ENCODE data around the gene CD82. TPM values are rescaled to one million over a fixed set of nuclear protein-coding genes. Genes with fewer than 3 reads are reported as not detected.
"Not testable (repeated sequence)": the region's sequence is repeated elsewhere in the genome, so short reads cannot be mapped to it uniquely, and the experiment has no call there.

CD82 gene
- polyA plus RNA-seq, 1 of the 3 experiments (the other 2 are of a cell fraction): 39.2 TPM

DNA sequence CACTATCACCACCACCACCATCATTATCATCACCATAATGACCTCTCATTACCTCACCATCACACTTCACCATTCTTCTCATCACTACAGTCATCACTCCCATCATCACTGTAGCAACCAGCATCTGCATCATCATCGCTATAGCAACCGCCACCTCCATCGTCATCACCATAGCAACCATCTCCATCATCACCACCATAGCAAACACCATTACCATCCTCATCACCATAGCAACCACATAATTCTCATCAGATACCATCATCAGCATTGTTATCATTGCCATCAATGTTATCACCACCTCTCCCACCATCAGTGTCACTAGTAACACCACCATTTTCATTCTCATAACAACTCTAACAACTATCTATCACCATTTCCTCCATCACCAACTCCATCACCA, 23.1 kb upstream of the CD82 start:
- H3K27ac ChIP-seq (ENCODE audit: low read depth in 2 of 2, low read length in 1 of 2): no peak overlapping the region
- no peaks in the 10 kb centered on the region for H3K9me3 ChIP-seq
- H3F3A ChIP-seq (replicated peaks; ENCODE audit: insufficient read depth): no peaks in the 10 kb centered on the region
- H3K27me3 ChIP-seq (ENCODE audit: insufficient read depth): no peaks in the 10 kb centered on the region
- DNase-seq: no peak
- H2AFZ ChIP-seq (ENCODE audit: low read depth): no peak overlapping the region
- no peak overlapping the region for H3K4me3 ChIP-seq (ENCODE audit: low read depth in 2 of 2, low read length in 1 of 2)
- H3K4me1 ChIP-seq (ENCODE audit: control insufficient read depth in 1 of 2, insufficient read depth in 2 of 2, low read depth in 1 of 2, low read length in 1 of 2): peaks cover 0 to 2% of the 10 kb centered on the region in 2 experiments; a peak in 1 of 4 replicates
- H3K9me2 ChIP-seq: no peaks in the 10 kb centered on the region
- no peaks in the 10 kb centered on the region for H3K36me3 ChIP-seq (replicated peaks in 1 of 2; ENCODE audit: control insufficient read depth in 1 of 2, insufficient read depth in 2 of 2, low read length in 1 of 2)
- 86% methylated on average over 3 of the region's 3 CpGs for WGBS (ENCODE audit: low lambda C conversion rate)
- no peak overlapping the region for H3K9ac ChIP-seq
- ChIA-PET POLR2A (no interaction called here), CTCF (interaction anchor here (0.7 to 11.7 kb wide), 4 partner anchors 21 to 433 kb away, joined by 3 to 148 read pairs (median 4); no protein-coding TSS in a partner anchor)
- no peak for TF ChIP-seq MXI1 (IDR thresholded peaks at IDR 0.05; ENCODE audit: low read depth, low read length)
- TF ChIP-seq SIN3A (IDR thresholded peaks at IDR 0.05; ENCODE audit: borderline replicate concordance, low read depth, low read length): no peak
- no peak for TF ChIP-seq NFIC (IDR thresholded peaks at IDR 0.05; ENCODE audit: borderline replicate concordance)
- TF ChIP-seq, protein P1, sequence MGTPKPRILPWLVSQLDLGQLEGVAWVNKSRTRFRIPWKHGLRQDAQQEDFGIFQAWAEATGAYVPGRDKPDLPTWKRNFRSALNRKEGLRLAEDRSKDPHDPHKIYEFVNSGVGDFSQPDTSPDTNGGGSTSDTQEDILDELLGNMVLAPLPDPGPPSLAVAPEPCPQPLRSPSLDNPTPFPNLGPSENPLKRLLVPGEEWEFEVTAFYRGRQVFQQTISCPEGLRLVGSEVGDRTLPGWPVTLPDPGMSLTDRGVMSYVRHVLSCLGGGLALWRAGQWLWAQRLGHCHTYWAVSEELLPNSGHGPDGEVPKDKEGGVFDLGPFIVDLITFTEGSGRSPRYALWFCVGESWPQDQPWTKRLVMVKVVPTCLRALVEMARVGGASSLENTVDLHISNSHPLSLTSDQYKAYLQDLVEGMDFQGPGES (IDR thresholded peaks at IDR 0.05; ENCODE audit: low read depth, low read length): no peak
- TF ChIP-seq, protein P2, sequence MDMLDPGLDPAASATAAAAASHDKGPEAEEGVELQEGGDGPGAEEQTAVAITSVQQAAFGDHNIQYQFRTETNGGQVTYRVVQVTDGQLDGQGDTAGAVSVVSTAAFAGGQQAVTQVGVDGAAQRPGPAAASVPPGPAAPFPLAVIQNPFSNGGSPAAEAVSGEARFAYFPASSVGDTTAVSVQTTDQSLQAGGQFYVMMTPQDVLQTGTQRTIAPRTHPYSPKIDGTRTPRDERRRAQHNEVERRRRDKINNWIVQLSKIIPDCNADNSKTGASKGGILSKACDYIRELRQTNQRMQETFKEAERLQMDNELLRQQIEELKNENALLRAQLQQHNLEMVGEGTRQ (IDR thresholded peaks at IDR 0.05; ENCODE audit: borderline replicate concordance, low read depth, low read length): no peak
- TF ChIP-seq RXRA (IDR thresholded peaks at IDR 0.05; ENCODE audit: borderline replicate concordance, low read depth): no peak
- TF ChIP-seq RCOR1 (IDR thresholded peaks at IDR 0.05; ENCODE audit: low read length): no peak
- no peak for TF ChIP-seq TAF1 (IDR thresholded peaks at IDR 0.05; ENCODE audit: borderline replicate concordance, low read depth, low read length)
- TF ChIP-seq EP300 (IDR thresholded peaks at IDR 0.05; ENCODE audit: borderline replicate concordance in 1 of 2, low read depth in 1 of 2, low read length in 1 of 2): no peak
- no peak for TF ChIP-seq JUND (IDR thresholded peaks at IDR 0.05)
- no peak for TF ChIP-seq EZH2phosphoT487 (IDR thresholded peaks at IDR 0.05; ENCODE audit: borderline replicate concordance, low read depth)
- no peak for TF ChIP-seq TEAD4 (IDR thresholded peaks at IDR 0.05; ENCODE audit: borderline replicate concordance, insufficient read depth)
- TF ChIP-seq, protein P3, sequence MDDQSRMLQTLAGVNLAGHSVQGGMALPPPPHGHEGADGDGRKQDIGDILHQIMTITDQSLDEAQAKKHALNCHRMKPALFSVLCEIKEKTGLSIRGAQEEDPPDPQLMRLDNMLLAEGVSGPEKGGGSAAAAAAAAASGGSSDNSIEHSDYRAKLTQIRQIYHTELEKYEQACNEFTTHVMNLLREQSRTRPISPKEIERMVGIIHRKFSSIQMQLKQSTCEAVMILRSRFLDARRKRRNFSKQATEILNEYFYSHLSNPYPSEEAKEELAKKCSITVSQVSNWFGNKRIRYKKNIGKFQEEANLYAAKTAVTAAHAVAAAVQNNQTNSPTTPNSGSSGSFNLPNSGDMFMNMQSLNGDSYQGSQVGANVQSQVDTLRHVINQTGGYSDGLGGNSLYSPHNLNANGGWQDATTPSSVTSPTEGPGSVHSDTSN (IDR thresholded peaks at IDR 0.05): no peak
- TF ChIP-seq FOXJ3 (CRISPR knock-in tag; IDR thresholded peaks at IDR 0.05): no peak
- H4K20me1 ChIP-seq (ENCODE audit: insufficient read depth): no peaks in the 10 kb centered on the region
- no peaks in the 10 kb centered on the region for H3K79me2 ChIP-seq (ENCODE audit: insufficient read depth)
- no peak overlapping the region for H3K4me2 ChIP-seq

DNA sequence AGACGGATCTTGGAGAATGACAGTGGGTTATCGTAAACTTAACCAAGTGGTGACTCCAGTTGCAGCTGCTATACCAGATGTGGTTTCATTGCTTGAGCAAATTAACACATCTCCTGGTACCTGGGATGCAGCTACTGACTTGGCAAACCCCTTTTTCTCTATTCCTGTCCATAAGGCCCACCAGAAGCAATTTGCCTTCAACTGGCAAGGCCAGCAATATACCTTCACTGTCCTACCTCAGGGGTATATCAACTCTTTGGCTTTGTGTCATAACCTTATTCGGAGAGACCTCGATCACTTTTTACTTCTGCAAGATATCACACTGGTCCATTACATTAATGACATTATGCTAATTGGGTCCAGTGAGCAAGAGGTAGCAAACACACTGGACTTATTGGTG, 18.5 kb upstream of the CD82 start:
- H3F3A ChIP-seq (replicated peaks; ENCODE audit: insufficient read depth); H3K4me3 ChIP-seq (ENCODE audit: low read depth in 2 of 2, low read length in 1 of 2); H3K4me1 ChIP-seq (ENCODE audit: control insufficient read depth in 1 of 2, insufficient read depth in 2 of 2, low read depth in 1 of 2, low read length in 1 of 2); H3K36me3 ChIP-seq (replicated peaks in 1 of 2; ENCODE audit: control insufficient read depth in 1 of 2, insufficient read depth in 2 of 2, low read length in 1 of 2); H3K27ac ChIP-seq (ENCODE audit: low read depth in 2 of 2, low read length in 1 of 2); H4K20me1 ChIP-seq (ENCODE audit: insufficient read depth); H3K9me2 ChIP-seq; H3K4me2 ChIP-seq; H3K9me3 ChIP-seq; H3K27me3 ChIP-seq (ENCODE audit: insufficient read depth); H3K79me2 ChIP-seq (ENCODE audit: insufficient read depth); H2AFZ ChIP-seq (ENCODE audit: low read depth); POLR2A ChIA-PET; DNase-seq; H3K9ac ChIP-seq: not testable (repeated sequence)
- WGBS (ENCODE audit: low lambda C conversion rate): 81% methylated on average over 4 of the region's 4 CpGs
- CTCF ChIA-PET: interaction anchor here (3.9 kb wide), 1 partner anchor 261 kb away, joined by 22 read pairs; no protein-coding TSS in a partner anchor

DNA sequence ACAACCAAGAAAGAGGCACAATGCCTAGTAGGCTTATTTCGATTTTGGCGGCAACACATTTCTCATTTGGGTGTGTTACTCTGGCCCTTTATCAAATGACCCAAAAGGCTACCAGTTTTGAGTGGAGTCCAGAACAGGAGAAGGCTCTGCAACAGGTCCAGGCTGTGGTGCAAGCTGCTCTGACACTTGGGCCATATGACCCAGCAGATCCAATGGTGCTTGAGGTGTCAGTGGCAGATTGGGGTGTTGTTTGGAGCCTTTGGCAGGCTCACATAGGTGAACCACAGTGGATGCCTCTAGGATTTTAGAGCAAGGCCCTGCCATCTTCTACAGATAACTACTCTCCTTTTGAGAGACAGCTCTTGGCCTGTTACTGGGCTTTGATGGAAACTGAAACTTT, 17.9 kb upstream of the CD82 start:
- H2AFZ ChIP-seq (ENCODE audit: low read depth); H3K27ac ChIP-seq (ENCODE audit: low read depth in 2 of 2, low read length in 1 of 2); H3F3A ChIP-seq (replicated peaks; ENCODE audit: insufficient read depth); POLR2A ChIA-PET; H3K27me3 ChIP-seq (ENCODE audit: insufficient read depth); H3K4me1 ChIP-seq (ENCODE audit: control insufficient read depth in 1 of 2, insufficient read depth in 2 of 2, low read depth in 1 of 2, low read length in 1 of 2); H3K9ac ChIP-seq; H3K4me3 ChIP-seq (ENCODE audit: low read depth in 2 of 2, low read length in 1 of 2); H3K9me3 ChIP-seq; DNase-seq; H4K20me1 ChIP-seq (ENCODE audit: insufficient read depth); H3K4me2 ChIP-seq; H3K36me3 ChIP-seq (replicated peaks in 1 of 2; ENCODE audit: control insufficient read depth in 1 of 2, insufficient read depth in 2 of 2, low read length in 1 of 2); H3K9me2 ChIP-seq; H3K79me2 ChIP-seq (ENCODE audit: insufficient read depth): not testable (repeated sequence)
- CTCF ChIA-PET: interaction anchor here (0.6 to 3.9 kb wide), 4 partner anchors 10 to 262 kb away, joined by 3 to 22 read pairs (median 4); no protein-coding TSS in a partner anchor
- no CpG with 5 or more reads among the region's 2 CpGs for WGBS (ENCODE audit: low lambda C conversion rate)
